SK-N-SH treated with all-trans-retinoic acid at 6 μM for 48 hours (cell line): Measurements from ENCODE around the gene PDCD1LG2.

Experiments used
- ATAC-seq: fragments of 200-7000 bp; cut with Tn5 transposase; 3 replicates; pipeline ENCODE4 v1.9.1; 2020; ENCODE audit warnings: mild to moderate bottlenecking, moderate library complexity
- BACH2 ChIP-seq: fragments of 250-450 bp; sonication (Bioruptor Pico); IDR thresholded peaks from 2 replicates; pipeline ENCODE4 v1.9.0; 2021; ENCODE audit warnings: mild to moderate bottlenecking, borderline replicate concordance
- CREB5 ChIP-seq: fragments of 250-450 bp; sonication (Bioruptor Pico); IDR thresholded peaks from 2 replicates; pipeline ENCODE4 v1.5.1; 2020; ENCODE audit warnings: low read depth, mild to moderate bottlenecking, moderate library complexity
- CSDC2 ChIP-seq: fragments of 250-450 bp; sonication (Bioruptor Pico); IDR thresholded peaks from 2 replicates; pipeline ENCODE4 v1.5.0; 2020; ENCODE audit warnings: mild to moderate bottlenecking, moderate library complexity
- CSRNP3 ChIP-seq: fragments of 250-450 bp; sonication (Bioruptor Pico); IDR thresholded peaks from 2 replicates; pipeline ENCODE4 v1.5.1; 2021; ENCODE audit warnings: mild to moderate bottlenecking, moderate library complexity
- ESRRG ChIP-seq: fragments of 250-450 bp; sonication (Bioruptor Pico); IDR thresholded peaks from 2 replicates; pipeline ENCODE4 v1.6.1; 2021; ENCODE audit warnings: mild to moderate bottlenecking
- GLIS3 ChIP-seq: fragments of 250-450 bp; sonication (Bioruptor Pico); IDR thresholded peaks from 2 replicates; pipeline ENCODE4 v1.5.0; 2020; ENCODE audit warnings: mild to moderate bottlenecking, moderate library complexity
- ISL1 ChIP-seq: fragments of 250-450 bp; sonication (Bioruptor Pico); IDR thresholded peaks from 2 replicates; pipeline ENCODE4 v2.1.2; 2022; ENCODE audit warnings: mild to moderate bottlenecking, moderate library complexity
- OSR1 ChIP-seq: fragments of 250-450 bp; sonication (Bioruptor Pico); IDR thresholded peaks from 2 replicates; pipeline ENCODE4 v1.8.0; 2022; ENCODE audit warnings: moderate library complexity, mild to moderate bottlenecking, inconsistent platforms
- PATZ1 ChIP-seq: fragments of 250-450 bp; sonication (Bioruptor Pico); IDR thresholded peaks from 2 replicates; pipeline ENCODE4 v1.8.0; 2020; ENCODE audit warnings: mild to moderate bottlenecking, moderate library complexity, borderline replicate concordance
- POU6F1 ChIP-seq: fragments of 250-450 bp; sonication (Bioruptor Pico); IDR thresholded peaks from 2 replicates; pipeline ENCODE4 v1.8.0; 2021; ENCODE audit warnings: low read depth, mild to moderate bottlenecking, moderate library complexity, borderline replicate concordance
- PPARA ChIP-seq: fragments of 250-450 bp; sonication (Bioruptor Pico); IDR thresholded peaks from 2 replicates; pipeline ENCODE4 v1.5.0; 2020; ENCODE audit warnings: mild to moderate bottlenecking, borderline replicate concordance
- RARB ChIP-seq: fragments of 250-450 bp; sonication (Bioruptor Pico); IDR thresholded peaks from 2 replicates; pipeline ENCODE4 v1.8.0; 2021; ENCODE audit warnings: mild to moderate bottlenecking, moderate library complexity
- SNAI2 ChIP-seq: fragments of 250-450 bp; sonication (Bioruptor Pico); IDR thresholded peaks from 2 replicates; pipeline ENCODE4 v1.5.0; 2020; ENCODE audit warnings: mild to moderate bottlenecking, moderate library complexity
- TCF4 ChIP-seq: fragments of 250-450 bp; sonication (Bioruptor Pico); IDR thresholded peaks from 2 replicates; pipeline ENCODE4 v1.8.0; 2021; ENCODE audit warnings: mild to moderate bottlenecking, moderate library complexity, borderline replicate concordance
- TOX ChIP-seq: fragments of 250-450 bp; sonication (Bioruptor Pico); IDR thresholded peaks from 2 replicates; pipeline ENCODE4 v1.8.0; 2021; ENCODE audit warnings: mild to moderate bottlenecking, moderate library complexity, borderline replicate concordance
- TSHZ2 ChIP-seq: fragments of 250-450 bp; sonication (Bioruptor Pico); IDR thresholded peaks from 2 replicates; pipeline ENCODE4 v1.5.0; 2020; ENCODE audit warnings: mild to moderate bottlenecking, moderate library complexity
- ZC3H10 ChIP-seq: fragments of 250-450 bp; sonication (Bioruptor Pico); IDR thresholded peaks from 2 replicates; pipeline ENCODE4 v1.5.1; 2021; ENCODE audit warnings: mild to moderate bottlenecking, moderate library complexity
- ZFP3 ChIP-seq: fragments of 250-450 bp; sonication (Bioruptor Pico); IDR thresholded peaks from 2 replicates; pipeline ENCODE4 v1.5.0; 2020; ENCODE audit warnings: mild to moderate bottlenecking, moderate library complexity
- ZFP30 ChIP-seq: fragments of 450-650 bp; formaldehyde crosslinking; IDR thresholded peaks from 2 replicates; pipeline ENCODE4 v1.5.0; 2022; ENCODE audit warnings: mild to moderate bottlenecking, moderate library complexity
- ZNF565 ChIP-seq: fragments of 450-650 bp; formaldehyde crosslinking; conservative IDR thresholded peaks from 2 replicates; pipeline ENCODE4 v1.5.0; 2020; ENCODE audit warnings: low read depth, mild to moderate bottlenecking, moderate library complexity
- ZNF70 ChIP-seq: fragments of 450-650 bp; formaldehyde crosslinking; IDR thresholded peaks from 2 replicates; pipeline ENCODE4 v1.5.0; 2020; ENCODE audit warnings: mild to moderate bottlenecking, moderate library complexity
- ZNF8 ChIP-seq: fragments of 450-650 bp; formaldehyde crosslinking; IDR thresholded peaks from 2 replicates; pipeline ENCODE4 v1.5.0; 2020; ENCODE audit warnings: mild to moderate bottlenecking, moderate library complexity

PDCD1LG2 gene

GRCh38 chr9:5582835-5583195, 72.5 kb downstream of the PDCD1LG2 start:
- ATAC-seq, result peak; percentile 79
- TF ChIP-seq TOX (CRISPR knock-in tag) (no peak), CSRNP3 (CRISPR knock-in tag) (no peak), GLIS3 (CRISPR knock-in tag) (no peak), ESRRG (CRISPR knock-in tag) (no peak), TSHZ2 (CRISPR knock-in tag) (no peak), TCF4 (CRISPR knock-in tag) (no peak), ZNF565 (no peak), ZNF8 (CRISPR knock-in tag) (no peak), CSDC2 (CRISPR knock-in tag) (no peak), SNAI2 (no peak), ISL1 (no peak)

GRCh38 chr9:5586391-5586802, 76.1 kb downstream of the PDCD1LG2 start:
- TF ChIP-seq SNAI2 (no peak), ZFP3 (no peak), ZC3H10 (CRISPR knock-in tag) (no peak), BACH2 (no peak), TCF4 (CRISPR knock-in tag) (no peak), ZNF70 (CRISPR knock-in tag) (no peak), PATZ1 (CRISPR knock-in tag) (no peak), TOX (CRISPR knock-in tag) (no peak), CSRNP3 (CRISPR knock-in tag) (no peak), ZFP30 (no peak), PPARA (CRISPR knock-in tag) (no peak), POU6F1 (CRISPR knock-in tag) (no peak), CSDC2 (CRISPR knock-in tag) (no peak), OSR1 (CRISPR knock-in tag) (no peak), CREB5 (CRISPR knock-in tag) (no peak), ZNF565 (no peak), ESRRG (CRISPR knock-in tag) (no peak), RARB (CRISPR knock-in tag) (no peak), GLIS3 (CRISPR knock-in tag) (no peak), ZNF8 (CRISPR knock-in tag) (no peak)
- ATAC-seq, result peak; percentile 54
